Suprapubic skin (tissue), 3 donors: ENCODE data around the gene PLCB1.

ENCODE experiments used
- POLR2AphosphoS5 ChIP-seq, 3 donors: sonication (generic); formaldehyde crosslinking; IDR thresholded peaks; one replicate each; pipeline ENCODE4 v1.6.1; 2017; ENCODE audit warnings: antibody characterized with exemption in 3 of 3
- TF ChIP-seq, protein P1 (sequence below), 2 donors: fragments of 200-600 bp in 1 of 2; fragments of 450-650 bp in 1 of 2; sonication (generic) in 1 of 2; IDR thresholded peaks; one replicate each; pipeline ENCODE4 v1.5.1; 2016 to 2019; ENCODE audit warnings: antibody characterized with exemption in 2 of 2, mild to moderate bottlenecking in 1 of 2, moderate library complexity in 1 of 2

DNA sequence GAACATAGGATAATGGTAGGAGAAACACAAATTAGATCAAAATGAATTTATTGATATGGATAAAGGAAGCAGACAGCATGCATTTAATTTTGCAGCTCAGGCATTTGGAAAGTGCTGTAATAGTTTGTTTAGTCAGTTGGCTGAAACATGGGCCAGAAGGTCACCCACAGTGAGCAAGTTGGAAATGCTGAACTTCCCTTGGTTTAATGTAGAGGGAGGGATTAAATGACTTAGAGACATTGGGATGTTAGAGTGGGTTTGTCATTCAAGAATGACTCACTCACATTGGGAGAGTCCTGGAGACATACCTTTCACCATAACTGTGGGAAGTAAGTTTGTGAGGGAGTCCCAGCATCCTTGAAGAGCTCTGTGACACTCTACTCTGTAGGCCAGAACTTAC, 705.3 kb downstream of the PLCB1 start:
- TF ChIP-seq, protein P1, sequence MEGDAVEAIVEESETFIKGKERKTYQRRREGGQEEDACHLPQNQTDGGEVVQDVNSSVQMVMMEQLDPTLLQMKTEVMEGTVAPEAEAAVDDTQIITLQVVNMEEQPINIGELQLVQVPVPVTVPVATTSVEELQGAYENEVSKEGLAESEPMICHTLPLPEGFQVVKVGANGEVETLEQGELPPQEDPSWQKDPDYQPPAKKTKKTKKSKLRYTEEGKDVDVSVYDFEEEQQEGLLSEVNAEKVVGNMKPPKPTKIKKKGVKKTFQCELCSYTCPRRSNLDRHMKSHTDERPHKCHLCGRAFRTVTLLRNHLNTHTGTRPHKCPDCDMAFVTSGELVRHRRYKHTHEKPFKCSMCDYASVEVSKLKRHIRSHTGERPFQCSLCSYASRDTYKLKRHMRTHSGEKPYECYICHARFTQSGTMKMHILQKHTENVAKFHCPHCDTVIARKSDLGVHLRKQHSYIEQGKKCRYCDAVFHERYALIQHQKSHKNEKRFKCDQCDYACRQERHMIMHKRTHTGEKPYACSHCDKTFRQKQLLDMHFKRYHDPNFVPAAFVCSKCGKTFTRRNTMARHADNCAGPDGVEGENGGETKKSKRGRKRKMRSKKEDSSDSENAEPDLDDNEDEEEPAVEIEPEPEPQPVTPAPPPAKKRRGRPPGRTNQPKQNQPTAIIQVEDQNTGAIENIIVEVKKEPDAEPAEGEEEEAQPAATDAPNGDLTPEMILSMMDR (IDR thresholded peaks at IDR 0.05) = no peak
- TF ChIP-seq POLR2AphosphoS5 (IDR thresholded peaks at IDR 0.05) = no peak
